GM21786 (cell line): ENCODE data around the gene TGFBRAP1.
"Not testable (repeated sequence)": the region's sequence is repeated elsewhere in the genome, so short reads cannot be mapped to it uniquely, and the experiment has no call there.

Experiments used
- ATAC-seq: cut with Tn5 transposase; IDR thresholded peaks from one replicate; pipeline ENCODE4 v1.9.1; 2021; ENCODE audit not compliant: unreplicated experiment

TGFBRAP1 gene

DNA sequence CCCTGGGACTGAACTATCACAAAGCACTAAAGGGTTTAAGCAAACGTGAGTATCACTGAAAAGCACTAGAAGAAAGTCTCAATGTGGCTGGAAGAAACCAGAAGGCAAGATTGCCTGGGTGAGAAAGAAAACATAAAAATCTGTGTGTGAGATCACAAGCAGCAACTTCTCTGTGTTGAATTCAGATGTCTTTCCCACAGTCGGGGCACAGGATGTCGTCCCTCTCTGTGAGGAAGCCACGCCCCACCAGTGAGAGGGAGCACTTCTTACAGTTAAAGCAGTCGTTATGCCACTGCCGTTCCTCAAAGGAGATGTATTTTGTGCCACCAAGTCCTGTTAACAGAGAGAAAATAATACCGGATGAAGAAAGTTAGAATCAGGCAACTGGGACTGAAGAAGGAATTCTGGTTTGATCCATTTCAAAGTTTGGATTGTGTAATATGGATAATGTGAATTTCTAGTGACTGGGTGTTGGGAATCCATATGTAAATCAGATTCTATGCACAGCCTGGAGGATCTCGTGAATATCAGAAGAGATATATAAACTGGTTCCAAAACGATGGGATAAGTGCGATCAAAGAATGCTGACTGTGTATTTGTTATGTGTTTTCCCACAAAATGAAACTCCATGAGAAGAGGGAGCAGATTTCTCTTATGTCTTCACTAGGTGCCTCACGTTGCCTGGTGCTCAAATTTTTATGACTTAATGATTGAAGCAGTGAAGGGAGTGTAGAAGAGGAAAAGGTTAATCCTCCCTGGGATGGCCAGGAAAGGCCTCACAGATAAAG lies 31.8 kb upstream of the TGFBRAP1 start:
- ATAC-seq: no peak

DNA sequence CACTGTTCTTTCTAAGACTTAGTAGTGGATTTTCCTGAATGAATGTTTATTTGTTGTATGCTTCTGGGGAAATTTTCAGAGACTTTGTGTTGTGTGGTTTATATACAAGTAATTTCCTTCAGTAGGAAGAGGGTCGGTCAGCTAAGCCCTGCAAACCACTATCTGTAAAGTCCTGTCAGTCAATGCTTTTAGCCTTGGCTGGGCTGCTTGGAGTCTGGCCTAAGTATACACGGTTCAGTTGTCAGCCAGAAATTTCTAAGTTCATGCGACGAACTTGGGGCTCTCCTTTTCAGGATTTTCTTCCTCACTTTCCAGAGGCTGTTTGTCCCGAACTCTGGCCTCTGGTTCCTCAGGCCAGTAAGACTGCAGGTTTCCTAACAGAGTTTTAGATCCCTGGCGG lies 29.1 kb upstream of the TGFBRAP1 start:
- ATAC-seq: no peak

DNA sequence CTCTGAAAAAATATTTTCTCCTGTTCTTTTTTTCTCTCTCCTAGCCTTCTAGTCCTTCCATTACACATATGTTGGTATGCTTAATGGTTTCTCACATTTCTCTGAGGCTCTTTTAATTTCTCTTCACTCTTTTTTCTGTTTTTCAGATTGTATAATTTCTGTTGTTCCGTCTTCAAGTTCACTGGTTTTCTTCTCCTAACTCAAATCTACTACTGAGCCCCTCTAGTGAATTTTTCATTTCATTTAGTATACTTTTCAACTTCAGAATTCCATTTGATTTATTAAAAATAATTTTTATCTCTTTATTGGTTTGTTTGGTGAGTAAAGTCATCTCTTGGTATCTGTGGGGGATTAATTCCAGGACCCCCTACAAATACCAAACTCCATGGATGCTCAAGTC lies 27.6 kb upstream of the TGFBRAP1 start:
- ATAC-seq: no peak

DNA sequence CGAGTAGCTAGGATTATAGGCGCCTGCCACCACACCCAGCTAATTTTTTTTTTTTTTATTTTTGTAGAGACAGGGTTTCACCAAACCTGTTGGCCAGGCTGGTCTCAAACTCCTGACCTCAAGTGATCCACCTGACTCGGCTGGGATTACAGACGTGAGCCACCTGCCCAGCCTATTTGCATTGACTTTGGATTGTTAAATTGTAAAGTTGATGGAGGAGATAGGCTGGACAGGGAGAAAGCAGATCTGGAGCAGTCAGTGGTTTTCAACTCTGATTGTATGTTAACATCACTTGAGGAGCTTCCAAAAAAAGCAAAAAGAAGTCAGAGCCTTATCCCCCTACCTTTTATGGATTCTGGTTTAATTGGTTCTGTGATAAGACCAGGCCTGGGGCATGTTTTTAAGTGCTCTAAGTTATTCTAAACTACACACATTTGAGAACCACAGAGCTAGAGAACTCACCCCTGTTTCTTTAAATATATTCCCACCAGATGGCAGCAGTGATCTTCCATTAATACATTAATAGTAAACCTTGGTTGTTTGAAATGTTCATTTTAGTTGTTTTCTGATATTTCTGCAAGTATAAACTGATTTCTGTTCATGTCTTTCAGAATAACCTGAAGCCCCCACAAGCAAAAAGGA lies 15.3 kb upstream of the TGFBRAP1 start:
- ATAC-seq: no peak

DNA sequence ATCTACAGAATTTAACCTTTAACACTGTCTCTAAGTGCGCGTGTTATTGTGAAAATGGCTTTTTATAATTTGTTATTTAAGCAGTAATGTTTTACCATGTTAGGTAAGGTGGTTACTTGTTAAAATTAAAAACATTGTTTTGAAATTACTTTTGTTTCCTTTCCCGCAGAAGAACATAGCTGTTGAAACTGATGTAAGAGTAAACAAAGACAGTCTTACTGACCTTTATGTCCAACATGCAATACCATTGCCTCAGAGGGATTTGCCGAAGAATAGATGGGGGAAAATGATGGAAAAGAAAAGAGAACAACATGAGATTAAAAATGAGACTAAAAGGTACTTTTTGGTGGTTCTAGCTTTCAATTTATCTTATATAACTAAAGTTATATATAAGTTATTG lies 9.9 kb upstream of the TGFBRAP1 start:
- ATAC-seq: no peak

DNA sequence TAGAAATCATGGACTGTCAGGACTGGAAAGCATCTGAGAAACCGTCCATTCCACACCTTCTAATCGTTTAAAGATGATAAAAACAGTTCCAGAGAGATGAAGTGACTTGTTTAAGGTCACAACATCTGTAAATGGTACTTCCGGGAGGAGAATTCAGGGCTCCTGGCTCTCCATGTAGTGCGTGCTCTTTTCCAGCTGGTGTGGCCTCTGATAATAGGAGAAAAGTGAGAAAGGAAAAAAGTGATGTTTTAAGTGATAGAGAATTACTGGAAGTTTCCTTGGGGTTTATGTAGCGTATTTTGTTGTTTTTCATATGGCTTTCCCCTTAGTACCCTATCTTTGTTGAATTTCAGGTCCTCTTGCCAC lies 8.5 kb upstream of the TGFBRAP1 start:
- ATAC-seq: no peak

DNA sequence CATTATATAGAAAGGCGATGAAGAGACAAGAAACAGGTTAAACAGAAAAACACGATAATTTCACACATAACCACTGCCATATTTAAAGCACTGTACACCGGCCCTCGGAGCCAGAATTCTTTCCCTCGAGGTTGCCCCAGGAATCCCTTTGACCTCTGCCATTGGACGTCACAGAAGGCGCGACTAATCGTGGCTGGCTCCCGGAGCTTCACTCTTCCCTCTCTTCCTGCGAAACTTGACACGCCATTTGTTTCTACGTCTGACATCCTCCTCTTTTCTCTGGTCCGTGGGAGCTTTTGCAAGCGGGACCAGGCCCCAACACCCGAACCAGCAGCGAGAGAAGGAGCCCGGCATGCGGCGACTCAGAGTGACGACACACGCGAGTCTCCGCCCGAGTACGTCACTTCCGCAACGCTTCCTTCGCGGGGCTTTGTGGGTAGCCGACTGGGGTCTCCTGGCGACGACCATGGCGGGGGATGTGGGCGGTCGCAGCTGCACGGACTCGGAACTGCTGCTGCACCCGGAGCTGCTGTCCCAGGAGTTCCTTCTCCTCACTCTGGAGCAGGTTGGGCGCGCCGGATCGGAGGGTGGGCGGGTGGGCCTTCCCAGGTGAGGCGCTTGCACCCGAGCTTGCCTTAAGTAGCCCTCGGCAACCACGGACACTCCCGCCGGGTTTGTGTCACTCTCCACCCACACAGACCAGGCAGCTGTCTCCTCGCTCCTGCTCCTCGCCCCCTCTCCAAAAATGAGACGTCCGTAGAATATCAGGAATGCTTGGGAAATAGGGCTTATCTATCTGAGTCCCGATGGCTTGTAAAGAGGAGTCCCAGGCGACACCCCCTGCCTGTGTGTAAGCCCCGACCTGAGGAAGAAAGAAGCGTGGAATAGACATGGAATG lies 7.8 kb upstream of the TGFBRAP1 start, which contains the start of gene C2orf49:
C2orf49 (plus strand) TSS at position 419 of the 898 bp plus-strand sequence; CDS start at position 467, 48 bp downstream.
- peak; percentile 94 for ATAC-seq

DNA sequence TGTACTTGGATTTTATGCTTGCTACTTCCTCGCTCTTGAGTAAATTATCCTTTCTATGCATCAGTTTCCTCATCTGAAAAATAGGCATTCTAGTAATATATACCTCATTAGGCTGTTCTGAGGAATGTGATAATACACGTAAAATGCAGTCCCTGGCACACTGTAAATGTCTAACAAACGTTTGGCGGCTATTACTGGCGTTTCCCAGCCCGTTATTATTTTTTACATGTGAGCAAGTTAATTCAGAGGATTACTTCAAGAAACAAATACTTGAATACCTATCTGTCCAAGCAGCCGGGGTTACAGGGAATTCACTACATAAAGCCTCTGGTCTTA lies 7.2 kb upstream of the TGFBRAP1 start:
- ATAC-seq: no peak

DNA sequence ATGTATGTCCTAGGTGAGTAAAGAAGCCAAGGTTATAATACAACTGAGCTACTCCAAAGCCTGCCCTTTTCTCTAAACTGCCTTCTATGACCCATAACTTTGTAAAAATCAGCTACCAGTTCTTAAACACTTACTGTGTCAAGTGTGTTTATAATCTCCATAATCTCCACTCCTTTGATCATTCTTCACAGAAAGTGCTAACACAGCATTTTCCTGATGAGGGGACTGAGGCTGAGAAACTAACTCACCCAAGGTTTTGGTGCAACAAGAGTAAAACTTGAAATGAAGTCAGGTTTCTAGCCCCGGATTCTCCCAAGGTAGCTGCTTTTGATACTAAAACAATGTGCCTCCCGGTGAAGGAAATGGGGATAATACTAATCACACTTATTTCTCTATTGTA lies 5.9 kb upstream of the TGFBRAP1 start:
- ATAC-seq: no peak

DNA sequence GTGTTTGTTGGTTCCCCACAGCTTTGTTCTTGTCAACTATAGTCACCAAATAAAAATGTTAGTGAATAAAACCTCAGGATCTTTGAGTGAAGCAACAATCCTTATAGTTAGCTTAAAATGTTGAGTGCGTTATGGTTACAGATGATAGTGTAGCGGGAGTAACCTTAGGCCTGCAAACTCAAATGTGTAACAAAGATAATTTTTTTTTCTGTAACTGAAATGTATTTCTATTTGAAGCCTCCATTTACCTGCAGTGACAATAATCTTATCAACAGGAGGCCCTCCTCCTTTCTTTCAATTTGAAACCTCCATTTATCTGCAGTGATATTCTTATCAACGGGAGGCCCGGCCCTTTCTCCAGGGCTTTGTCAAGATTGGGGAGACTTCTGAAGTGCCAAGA lies 4.7 kb upstream of the TGFBRAP1 start:
- no peak for ATAC-seq

DNA sequence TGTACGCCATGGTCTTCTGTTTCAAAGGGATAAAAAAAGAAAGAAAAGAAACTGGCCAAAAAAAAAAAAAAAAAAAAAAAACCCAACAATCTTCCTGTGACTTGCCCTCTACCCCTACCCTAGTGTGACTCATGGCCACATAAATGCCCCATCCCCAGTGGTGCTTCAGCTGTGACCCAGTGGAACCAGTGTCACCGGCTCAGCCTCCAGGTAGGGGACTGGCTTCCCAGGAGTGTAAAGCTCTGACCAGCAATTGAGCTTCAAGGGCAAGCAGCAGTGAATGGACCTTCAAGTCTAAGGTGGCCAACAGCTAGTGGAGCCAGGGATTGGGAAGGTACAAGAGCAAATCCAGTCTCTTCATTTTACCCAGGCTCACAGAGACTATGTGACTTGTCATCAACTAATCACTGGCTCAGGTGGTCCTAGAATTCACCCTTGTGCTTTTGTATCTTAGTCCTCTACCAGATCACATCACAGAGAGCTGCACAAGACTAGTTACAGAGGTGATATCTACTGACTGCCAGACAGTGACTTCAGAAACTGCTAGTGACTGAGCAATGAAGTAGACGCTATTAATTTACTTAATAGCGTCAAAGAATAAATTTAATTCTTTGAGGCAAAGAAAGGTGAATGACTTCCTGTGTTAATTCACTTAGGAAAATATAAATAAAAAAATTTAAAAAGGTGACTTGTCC lies 1.3 kb upstream of the TGFBRAP1 start:
- no peak for ATAC-seq

DNA sequence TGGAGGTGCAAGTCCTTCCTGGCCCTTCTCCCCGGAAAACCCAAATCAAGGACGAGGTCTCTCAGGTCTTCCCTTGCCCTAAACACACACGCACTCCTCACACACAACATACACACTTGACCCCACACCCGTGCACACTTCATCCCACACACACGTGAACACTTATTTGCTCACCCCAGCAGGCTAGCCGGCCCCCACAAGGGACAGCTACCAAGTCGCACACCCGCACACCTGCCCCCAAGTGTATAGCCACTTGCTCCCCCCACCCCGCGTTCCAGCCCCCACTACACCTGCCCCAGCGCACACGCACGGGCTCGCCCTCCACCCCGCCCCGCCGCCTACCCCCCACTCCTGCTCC lies 359 bp downstream of the TGFBRAP1 start:
- no peak for ATAC-seq

DNA sequence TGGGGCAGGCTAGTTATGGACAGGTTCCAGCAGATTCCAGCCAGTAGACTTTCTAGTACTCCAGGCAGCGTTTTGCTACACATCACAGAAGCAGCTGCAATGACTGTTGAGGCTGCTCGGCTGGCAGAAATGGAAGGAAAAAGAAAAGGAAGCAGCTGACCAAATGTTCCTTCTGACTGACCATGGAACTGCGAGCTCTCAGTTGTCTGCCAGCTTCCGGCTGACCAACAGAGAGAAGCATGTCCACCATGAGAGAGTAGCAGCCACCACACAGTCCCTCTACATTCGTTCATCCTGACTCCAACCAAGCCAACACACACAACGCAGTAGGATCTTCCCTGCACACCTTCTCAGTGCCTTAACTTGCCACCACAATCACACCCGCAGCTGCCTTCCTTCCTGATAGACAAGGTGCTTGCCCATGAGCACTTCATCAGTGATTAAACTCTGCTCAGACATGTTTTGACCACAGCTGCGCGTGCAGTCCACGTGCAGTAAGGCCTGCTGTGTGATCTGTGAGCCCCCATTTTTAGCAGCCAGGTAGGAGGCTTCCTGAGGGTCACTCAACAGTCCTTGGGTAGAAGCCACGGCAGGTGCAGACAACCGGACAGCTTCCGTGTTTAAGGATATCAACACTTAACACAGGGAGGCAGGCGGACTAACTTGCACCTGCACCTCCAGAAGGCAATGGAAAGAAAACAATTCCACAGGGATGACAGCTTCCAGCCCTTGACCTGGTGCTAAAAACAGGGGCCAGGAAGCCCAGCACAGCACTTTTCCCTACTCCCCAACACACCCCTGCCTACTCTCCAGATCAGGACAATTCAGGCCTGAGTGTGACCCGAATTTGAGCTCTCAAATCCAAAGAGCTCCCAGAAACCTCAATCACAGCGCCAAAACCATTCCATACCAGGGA lies 996 bp downstream of the TGFBRAP1 start:
- no peak for ATAC-seq

DNA sequence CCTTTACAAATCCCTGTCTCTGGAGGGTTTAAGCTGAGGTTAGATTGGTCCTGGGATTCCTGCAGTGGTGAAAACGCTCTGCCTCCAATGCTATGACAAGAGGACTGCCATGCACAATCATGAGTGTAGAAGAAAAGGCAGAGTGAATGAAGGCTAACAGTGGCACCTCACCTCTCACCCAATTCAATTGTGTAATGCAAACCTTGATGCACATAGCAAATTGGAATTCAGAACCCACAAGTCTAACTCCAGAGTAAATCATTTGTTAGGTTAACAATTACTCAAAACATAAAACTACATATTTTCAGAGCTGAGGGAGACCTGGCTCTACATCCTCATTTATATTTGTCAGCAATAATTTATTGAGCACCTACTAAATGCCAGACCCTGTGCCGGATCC lies 1.8 kb downstream of the TGFBRAP1 start:
- no peak for ATAC-seq

DNA sequence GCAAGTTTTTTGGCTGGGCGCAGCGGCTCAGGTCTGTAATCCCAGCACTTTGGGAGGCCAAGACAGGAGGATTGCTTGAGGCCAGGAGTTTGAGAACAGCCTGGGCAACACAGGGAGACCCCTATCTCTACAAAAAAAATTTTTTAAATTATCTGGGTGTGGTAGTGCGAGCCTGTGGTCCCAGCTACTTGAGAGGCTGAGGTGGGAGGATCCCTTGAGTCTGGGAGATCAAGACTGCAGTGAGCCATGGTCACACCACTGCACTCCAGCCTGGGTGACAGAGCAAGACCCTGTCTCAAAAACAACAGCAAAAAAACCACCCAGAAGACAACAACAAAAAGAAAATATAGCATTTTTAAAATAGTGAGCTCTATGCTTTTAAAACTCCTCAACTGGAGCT lies 2.3 kb downstream of the TGFBRAP1 start:
- ATAC-seq: not testable (repeated sequence)

DNA sequence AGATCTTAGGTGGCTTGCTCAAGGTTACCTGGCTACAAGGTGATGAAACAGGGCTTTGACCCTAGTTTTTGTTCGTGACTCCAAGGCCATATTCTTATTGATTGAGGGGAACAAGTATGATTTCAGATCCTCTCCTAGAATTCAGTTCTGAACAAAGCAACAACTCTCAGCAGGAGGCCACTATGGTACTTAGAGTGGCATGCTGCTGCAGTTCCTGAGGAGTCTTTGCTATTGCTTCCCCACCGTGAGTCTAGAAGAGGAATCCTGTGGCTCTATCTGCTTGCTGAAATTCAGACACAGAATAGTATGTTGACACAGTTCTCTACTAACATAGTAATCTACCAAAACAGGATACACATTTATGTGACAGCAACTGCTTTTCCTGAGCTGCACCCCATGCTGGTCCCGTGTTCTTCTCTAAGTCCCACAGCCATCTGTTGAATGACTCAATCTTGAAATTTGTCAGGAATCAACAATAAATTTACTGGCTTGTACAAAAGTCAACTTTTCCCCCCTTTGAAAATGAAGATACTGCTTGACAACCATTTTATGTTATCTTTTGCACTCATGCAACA lies 4.1 kb downstream of the TGFBRAP1 start:
- ATAC-seq: no peak

DNA sequence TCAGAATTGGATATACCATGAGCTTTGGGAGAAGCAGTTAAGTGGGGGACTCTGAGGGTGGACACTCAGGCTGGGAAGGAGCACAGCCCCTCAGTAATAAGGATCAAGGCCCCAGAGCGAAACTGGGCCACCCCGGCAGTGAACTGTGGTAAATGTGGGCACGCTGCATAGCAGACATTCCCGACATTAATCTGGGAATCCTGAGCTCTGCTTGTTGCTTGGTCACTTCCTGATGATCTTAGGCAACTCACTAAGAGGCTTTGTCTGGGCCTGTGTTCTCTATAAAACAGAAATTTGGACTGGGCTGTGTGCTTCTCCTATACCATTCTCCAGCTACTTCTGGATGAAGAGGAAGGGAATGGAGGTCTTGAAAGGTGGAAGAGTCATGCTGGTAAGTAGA lies 4.8 kb downstream of the TGFBRAP1 start:
- ATAC-seq: no peak

DNA sequence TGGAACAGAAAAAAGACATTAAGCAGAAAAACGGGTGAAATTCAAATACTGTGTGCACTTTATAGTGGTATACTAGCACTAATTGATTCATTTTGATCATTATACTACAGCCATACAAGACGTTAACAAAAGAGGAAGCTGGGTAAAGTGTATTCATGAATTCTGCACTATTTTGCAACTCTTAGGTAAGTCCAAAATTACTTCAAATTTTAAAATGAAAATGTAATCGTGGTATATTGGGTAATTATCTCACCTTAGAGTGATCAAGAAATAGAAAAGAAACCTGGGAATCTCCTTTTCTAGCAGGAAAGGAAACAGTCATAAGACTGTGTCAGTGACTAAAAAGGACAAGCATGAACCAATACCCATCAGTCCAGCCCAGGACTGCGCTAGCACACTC lies 5.4 kb downstream of the TGFBRAP1 start:
- no peak for ATAC-seq

DNA sequence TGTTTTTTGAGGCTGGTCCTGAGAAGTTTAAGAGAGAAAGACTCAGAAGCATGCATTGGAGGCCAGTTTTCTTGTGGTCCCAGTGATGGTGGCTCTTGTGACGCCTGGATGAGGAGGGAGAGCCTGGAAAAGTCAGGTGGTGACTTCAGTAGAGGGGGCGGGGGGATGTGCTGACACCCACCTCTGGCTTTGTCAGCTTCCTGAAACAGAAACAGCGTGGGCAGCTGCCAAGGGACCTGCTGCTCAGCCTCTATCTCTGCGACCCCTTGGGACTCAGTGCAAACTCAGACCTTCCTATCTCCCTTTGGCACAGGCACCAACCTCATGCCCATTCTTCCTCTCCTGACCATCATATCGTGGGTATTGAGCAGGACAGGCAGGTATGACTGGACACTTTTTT lies 6.4 kb downstream of the TGFBRAP1 start:
- ATAC-seq: no peak
